ENCODE measurements around the gene WDR6. TPM values are rescaled to one million over a fixed set of nuclear protein-coding genes. Genes with fewer than 3 reads are reported as not detected.
"Not testable (repeated sequence)": the region's sequence is repeated elsewhere in the genome, so short reads cannot be mapped to it uniquely, and the experiment has no call there.

WDR6 gene
- total RNA-seq, 1 donor = 75.6 TPM

DNA sequence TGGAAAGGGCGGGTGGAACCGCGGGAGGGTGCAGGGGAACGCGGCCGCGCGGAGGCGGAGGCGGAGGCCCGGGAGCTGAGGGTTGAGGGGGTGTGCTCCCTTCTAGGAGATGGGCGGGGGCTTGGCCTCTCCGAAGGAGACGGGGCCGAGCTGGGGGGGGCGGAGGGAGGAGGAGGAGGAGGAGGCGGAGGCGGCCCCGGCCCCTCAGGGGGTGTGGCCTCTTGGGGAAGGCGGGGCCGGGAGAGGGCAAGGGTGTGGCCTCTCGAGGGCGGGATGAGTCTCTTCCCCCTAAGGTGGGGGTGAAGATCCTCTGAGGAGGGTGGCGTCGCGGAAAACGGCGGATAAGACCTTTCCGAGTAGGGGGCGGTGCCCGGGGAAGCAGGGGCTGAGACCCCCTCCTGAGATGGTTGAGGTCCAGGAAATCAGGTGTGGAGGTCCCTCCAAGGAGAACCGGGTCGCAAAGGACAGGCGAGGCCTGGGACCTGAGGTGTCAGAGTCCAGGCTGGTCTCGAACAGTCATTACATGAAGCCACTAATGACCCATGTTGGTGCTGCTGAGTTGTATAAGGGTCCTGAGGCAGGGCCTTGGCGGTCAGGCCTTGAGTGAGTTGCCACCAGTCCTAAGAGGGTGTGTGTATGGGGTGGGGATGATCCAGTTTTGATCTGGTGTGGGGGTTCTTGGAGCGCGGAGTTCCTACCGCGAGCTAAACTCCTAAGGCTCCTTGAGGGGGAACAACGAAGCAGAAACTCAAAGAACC is 759 bp downstream of the WDR6 start:
- DNase-seq (ENCODE audit: low read depth) = peak; percentile 91
- H3K4me3 ChIP-seq (ENCODE audit: low read depth, low read length) = peak overlapping the region; percentile 87
- TF ChIP-seq CTCF (IDR thresholded peaks at IDR 0.05; ENCODE audit: insufficient read depth, low read depth, low read length) = no peak

DNA sequence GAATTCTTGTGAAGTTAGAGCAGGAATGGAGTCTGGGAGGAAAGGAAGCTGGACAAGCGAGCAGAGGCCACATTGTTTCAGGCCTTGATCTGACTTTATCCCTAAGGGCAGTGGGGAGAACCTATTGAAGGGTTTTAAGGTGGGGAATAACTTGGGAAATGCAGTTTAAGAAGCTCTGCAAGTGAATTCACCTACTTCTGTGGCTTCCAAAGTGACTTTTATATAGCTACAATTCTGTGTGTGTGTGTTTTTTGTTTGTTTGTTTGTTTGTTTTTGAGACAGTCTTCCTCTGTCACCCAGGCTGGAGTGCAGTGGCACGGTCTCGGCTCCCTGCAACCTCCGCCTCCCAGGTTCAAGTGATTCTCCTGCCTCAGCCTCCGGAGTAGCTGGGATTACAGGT is 1.4 kb downstream of the WDR6 start:
- H3K4me3 ChIP-seq (ENCODE audit: low read depth, low read length) = peak overlapping the region; percentile 87
- DNase-seq (ENCODE audit: low read depth) = not testable (repeated sequence)

DNA sequence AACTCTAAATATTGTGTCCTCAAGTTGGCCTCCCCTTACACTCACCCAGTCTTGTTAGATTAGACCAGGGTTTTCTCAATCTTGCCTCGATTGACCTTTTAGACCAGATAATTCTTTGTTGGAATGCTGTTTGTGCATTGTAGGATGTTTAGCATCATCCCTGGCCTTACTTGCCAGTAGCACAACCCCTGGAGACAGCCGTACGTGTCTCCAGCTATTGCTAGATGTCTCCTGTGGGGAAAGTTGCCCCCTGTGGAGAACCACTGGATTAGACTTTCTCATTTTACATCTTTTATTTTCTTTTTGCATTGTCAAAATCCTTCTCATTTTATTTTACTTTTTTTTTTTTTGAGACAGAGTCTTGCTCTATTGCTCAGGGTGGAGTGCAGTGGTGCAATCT is 2.2 kb downstream of the WDR6 start:
- DNase-seq (ENCODE audit: low read depth) = no peak
- no peak for TF ChIP-seq CTCF (IDR thresholded peaks at IDR 0.05; ENCODE audit: insufficient read depth, low read depth, low read length)

DNA sequence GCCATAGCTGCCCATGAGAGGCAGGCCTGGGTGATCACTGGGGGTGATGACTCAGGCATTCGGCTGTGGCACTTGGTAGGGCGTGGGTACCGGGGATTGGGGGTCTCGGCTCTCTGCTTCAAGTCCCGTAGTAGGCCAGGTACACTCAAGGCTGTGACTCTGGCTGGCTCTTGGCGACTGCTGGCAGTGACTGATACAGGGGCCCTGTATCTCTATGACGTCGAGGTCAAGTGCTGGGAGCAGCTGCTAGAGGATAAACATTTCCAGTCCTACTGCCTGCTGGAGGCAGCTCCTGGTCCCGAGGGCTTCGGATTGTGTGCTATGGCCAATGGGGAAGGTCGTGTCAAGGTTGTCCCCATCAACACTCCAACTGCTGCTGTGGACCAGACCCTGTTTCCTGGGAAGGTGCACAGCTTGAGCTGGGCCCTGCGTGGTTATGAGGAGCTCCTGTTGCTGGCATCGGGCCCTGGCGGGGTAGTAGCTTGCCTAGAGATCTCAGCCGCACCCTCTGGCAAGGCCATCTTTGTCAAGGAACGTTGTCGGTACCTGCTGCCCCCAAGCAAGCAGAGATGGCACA is 5.3 kb downstream of the WDR6 start:
- H3K4me3 ChIP-seq (ENCODE audit: low read depth, low read length) = no peak overlapping the region
- no peak for DNase-seq (ENCODE audit: low read depth)
- no peak for TF ChIP-seq CTCF (IDR thresholded peaks at IDR 0.05; ENCODE audit: insufficient read depth, low read depth, low read length)

More for the DNA sequence above, 2.2 kb downstream of the WDR6 start:
- H3K4me3 ChIP-seq (ENCODE audit: low read depth, low read length) = no peak overlapping the region

DNA sequence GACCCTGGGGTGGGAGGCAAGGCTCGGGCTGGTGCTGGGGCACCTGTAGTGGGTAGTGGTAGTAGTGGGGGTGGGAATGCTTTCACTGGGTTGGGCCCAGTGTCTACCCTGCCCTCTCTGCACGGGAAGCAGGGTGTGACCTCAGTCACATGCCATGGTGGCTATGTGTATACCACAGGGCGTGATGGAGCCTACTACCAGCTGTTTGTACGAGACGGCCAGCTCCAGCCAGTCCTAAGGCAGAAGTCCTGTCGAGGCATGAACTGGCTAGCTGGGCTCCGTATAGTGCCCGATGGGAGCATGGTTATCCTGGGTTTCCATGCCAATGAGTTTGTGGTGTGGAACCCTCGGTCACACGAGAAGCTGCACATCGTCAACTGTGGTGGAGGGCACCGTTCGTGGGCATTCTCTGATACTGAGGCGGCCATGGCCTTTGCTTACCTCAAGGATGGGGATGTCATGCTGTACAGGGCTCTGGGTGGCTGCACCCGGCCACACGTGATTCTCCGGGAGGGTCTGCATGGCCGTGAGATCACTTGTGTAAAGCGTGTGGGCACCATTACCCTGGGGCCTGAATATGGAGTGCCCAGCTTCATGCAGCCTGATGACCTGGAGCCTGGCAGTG is 6.0 kb downstream of the WDR6 start:
- no peak for TF ChIP-seq CTCF (IDR thresholded peaks at IDR 0.05; ENCODE audit: insufficient read depth, low read depth, low read length)
- no peak overlapping the region for H3K4me3 ChIP-seq (ENCODE audit: low read depth, low read length)
- DNase-seq (ENCODE audit: low read depth) = no peak

DNA sequence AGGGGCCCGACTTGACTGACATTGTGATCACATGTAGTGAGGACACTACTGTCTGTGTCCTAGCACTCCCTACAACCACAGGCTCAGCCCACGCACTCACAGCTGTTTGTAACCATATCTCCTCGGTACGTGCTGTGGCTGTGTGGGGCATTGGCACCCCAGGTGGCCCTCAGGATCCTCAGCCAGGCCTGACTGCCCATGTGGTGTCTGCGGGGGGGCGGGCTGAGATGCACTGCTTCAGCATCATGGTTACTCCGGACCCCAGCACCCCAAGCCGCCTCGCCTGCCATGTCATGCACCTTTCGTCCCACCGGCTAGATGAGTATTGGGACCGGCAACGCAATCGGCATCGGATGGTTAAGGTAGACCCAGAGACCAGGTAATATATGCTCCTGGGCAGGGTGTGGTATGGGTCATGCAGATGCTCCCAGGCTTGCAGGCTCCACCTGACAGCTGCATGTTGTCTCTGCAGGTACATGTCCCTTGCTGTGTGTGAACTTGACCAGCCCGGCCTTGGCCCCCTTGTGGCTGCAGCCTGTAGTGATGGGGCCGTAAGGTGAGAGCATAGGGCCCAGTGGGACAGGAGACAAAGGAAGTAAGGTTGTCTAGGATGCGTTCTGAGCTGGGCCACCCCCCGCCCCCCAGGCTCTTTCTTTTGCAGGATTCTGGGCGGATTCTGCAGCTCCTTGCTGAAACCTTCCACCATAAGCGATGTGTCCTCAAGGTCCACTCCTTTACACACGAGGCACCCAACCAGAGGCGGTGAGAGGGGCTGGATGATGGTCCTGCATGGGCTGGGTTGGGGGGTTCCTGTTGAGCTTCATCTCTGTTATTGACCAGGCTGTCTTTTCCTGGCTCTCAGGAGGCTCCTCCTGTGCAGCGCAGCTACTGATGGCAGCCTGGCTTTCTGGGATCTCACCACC is 6.8 kb downstream of the WDR6 start:
- TF ChIP-seq CTCF (IDR thresholded peaks at IDR 0.05; ENCODE audit: insufficient read depth, low read depth, low read length) = peak; percentile 68

More for the DNA sequence above, 6.8 kb downstream of the WDR6 start:
- H3K4me3 ChIP-seq (ENCODE audit: low read depth, low read length) = no peak overlapping the region
- DNase-seq (ENCODE audit: low read depth) = peak; percentile 33
